CD4-positive, alpha-beta T cell (primary cell): ENCODE results near the gene PRPF31. TPM values are rescaled to one million over a fixed set of nuclear protein-coding genes. Genes with fewer than 3 reads are reported as not detected.

Source experiments
- ATAC-seq: fragments of 200-7000 bp; cut with Tn5 transposase; one replicate; pipeline ENCODE4 v1.10.0; 2022; ENCODE audit warnings: mild to moderate bottlenecking; ENCODE audit not compliant: poor library complexity
- CTCF ChIA-PET: fragments of 350-600 bp; sonication (Branson Sonifier 250); formaldehyde crosslinking; loops from one replicate; lab custom pipeline; 2021; ENCODE audit warnings: antibody characterized with exemption, inconsistent platforms; lab: Charles Lee
- POLR2A ChIA-PET: fragments of 350-600 bp; sonication (Branson Sonifier 250); formaldehyde crosslinking; loops from one replicate; lab custom pipeline; 2021; ENCODE audit warnings: antibody characterized with exemption, inconsistent platforms; lab: Charles Lee
- DNase-seq, 14 experiments: peaks; one replicate each; pipeline ENCODE4 v3.0.0-alpha.2; 2013 to 2020; ENCODE audit warnings: mixed read lengths in 2 of 14
- H3K27ac ChIP-seq, 2 donors: one replicate each; pipeline versions ENCODE4 v1.5.1 to v1.7.0; 2013; ENCODE audit warnings: low read length in 2 of 2, low read depth in 1 of 2, mild to moderate bottlenecking in 1 of 2
- H3K27me3 ChIP-seq, 2 experiments: 1 replicate in 1 of 2; 2 replicates in 1 of 2; pipeline versions ENCODE4 v1.6.1 to v1.7.0; 2013; ENCODE audit warnings: low read length in 2 of 2, control low read depth in 1 of 2, mild to moderate bottlenecking in 1 of 2, moderate library complexity in 1 of 2; ENCODE audit not compliant: insufficient read depth in 2 of 2, control insufficient read depth in 1 of 2
- H3K36me3 ChIP-seq: one replicate; pipeline ENCODE4 v1.6.1; 2013; ENCODE audit warnings: low read length, control low read depth; ENCODE audit not compliant: insufficient read depth
- H3K4me1 ChIP-seq: one replicate; pipeline ENCODE4 v1.6.1; 2013; ENCODE audit warnings: low read length, control low read depth; ENCODE audit not compliant: insufficient read depth
- H3K4me3 ChIP-seq: one replicate; pipeline ENCODE4 v1.5.1; 2013; ENCODE audit warnings: mild to moderate bottlenecking, low read length, moderate library complexity
- H3K9me3 ChIP-seq, 2 experiments: 1 replicate in 1 of 2; 2 replicates in 1 of 2; pipeline versions ENCODE4 v1.6.1 to v1.7.0; 2013; ENCODE audit warnings: low read length in 2 of 2, mild to moderate bottlenecking in 2 of 2, control low read depth in 1 of 2, moderate library complexity in 1 of 2; ENCODE audit not compliant: control insufficient read depth in 1 of 2, insufficient read depth in 1 of 2
- H3K27ac Mint-ChIP-seq: one replicate; pipeline ENCODE4 v1.8.0; 2020; ENCODE audit warnings: mixed read lengths
- H3K27me3 Mint-ChIP-seq: one replicate; pipeline ENCODE4 v1.8.0; 2021; ENCODE audit warnings: mixed read lengths
- H3K36me3 Mint-ChIP-seq: one replicate; pipeline ENCODE4 v1.8.0; 2021; ENCODE audit warnings: low read depth, mixed read lengths
- H3K4me1 Mint-ChIP-seq: one replicate; pipeline ENCODE4 v1.8.0; 2021; ENCODE audit warnings: low read depth, mixed read lengths
- H3K4me3 Mint-ChIP-seq: one replicate; pipeline ENCODE4 v1.8.0; 2020; ENCODE audit warnings: mild to moderate bottlenecking, mixed read lengths
- H3K9me3 Mint-ChIP-seq: one replicate; pipeline ENCODE4 v1.8.0; 2020; ENCODE audit warnings: mixed read lengths
- CTCF ChIP-seq: fragments of 200-600 bp; IDR thresholded peaks from one replicate; pipeline ENCODE4 v1.8.0; 2022; ENCODE audit warnings: antibody characterized with exemption, mild to moderate bottlenecking
- intact Hi-C, 2 experiments: fragments of 100-400 bp; cut with DNase I in 1 of 2; cut with micrococcal nuclease in 1 of 2; formaldehyde crosslinking; loops; one replicate each; pipeline versions ENCODE4 v1.15.1 to v1.9.0; 2023 to 2025; cut with DNase I, micrococcal nuclease
- total RNA-seq, 174 experiments: library from RNA in 2 of 174; stranded (reverse) in 2 of 174; gene quantifications; one replicate each; pipeline ENCODE4 v1.2.3 and lab custom pipeline; 2021 to 2026

Gene PRPF31
- total RNA-seq, 2 experiments from 2014 or later: 52.9 to 55.9 TPM

- peaks cover 30% of the 10 kb centered on the region for H3K4me1 Mint-ChIP-seq
- TF ChIP-seq CTCF: no peak
- Histone ChIP-seq H3K9me3 (no peaks in the 10 kb centered on the region), H3K4me1 (peaks cover 45% of the 10 kb centered on the region), H3K4me3 (no peak overlapping the region), H3K36me3 (peaks cover 92% of the 10 kb centered on the region), H3K27ac (peak overlapping the region in 1 of 2 donors; percentile 17), H3K27me3 (no peaks in the 10 kb centered on the region)
- no peaks in the 10 kb centered on the region for H3K27me3 Mint-ChIP-seq
- DNase-seq: no peak
- no peak for ATAC-seq
- H3K9me3 Mint-ChIP-seq: no peaks in the 10 kb centered on the region
- intact Hi-C loops: no loop called here
- peaks cover 88% of the 10 kb centered on the region for H3K36me3 Mint-ChIP-seq
- H3K27ac Mint-ChIP-seq: peak overlapping the region; percentile 83
- POLR2A ChIA-PET: interaction anchor here (0.7 to 1.2 kb wide), 3 partner anchors 16 to 37 kb away, joined by 3 to 4 read pairs (median 3); partner anchors contain the start of genes CNOT3, MBOAT7, PRPF31 and TFPT
- H3K4me3 Mint-ChIP-seq: no peak overlapping the region
- CTCF ChIA-PET: no interaction called here
Measured at GRCh38 chr19:54152878-54153524, 37.4 kb downstream of the PRPF31 start.

DNA sequence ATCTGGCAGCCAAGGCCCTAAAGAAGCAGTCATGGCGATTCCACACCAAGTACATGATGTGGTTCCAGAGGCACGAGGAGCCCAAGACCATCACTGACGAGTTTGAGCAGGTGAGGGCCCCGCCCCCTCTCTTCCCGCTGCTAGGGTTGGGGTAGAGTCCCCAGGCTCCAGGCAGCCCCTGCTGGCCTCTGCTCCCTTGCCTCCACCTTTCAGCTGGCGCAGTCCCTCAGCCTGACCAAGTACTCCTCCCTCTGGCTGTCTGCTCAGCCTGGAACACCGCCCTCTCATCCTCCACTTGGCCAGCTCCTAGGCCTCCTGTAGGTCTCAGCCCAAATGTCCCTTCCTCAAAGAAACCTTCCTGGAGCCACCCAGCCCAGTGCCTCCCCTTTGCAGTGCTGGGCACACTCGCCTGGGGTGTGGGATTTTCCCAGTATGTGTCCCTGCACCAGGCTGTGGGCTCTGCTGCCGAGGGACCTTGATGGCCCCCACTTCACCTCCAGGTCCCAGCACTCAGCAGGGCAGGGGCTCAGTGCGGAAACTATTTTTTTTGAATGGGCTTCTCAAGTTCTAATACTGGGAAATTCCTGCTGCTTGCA, 38.3 kb downstream of the PRPF31 start:
- Mint-ChIP-seq H3K9me3 (no peaks in the 10 kb centered on the region), H3K36me3 (peaks cover 91% of the 10 kb centered on the region), H3K27me3 (no peaks in the 10 kb centered on the region), H3K27ac (peak overlapping the region; percentile 83), H3K4me1 (peaks cover 37% of the 10 kb centered on the region), H3K4me3 (no peak overlapping the region)
- intact Hi-C loops: no loop called here
- TF ChIP-seq CTCF: no peak
- no peak for ATAC-seq
- CTCF ChIA-PET: no interaction called here
- POLR2A ChIA-PET: interaction anchor here (0.7 to 7.7 kb wide), 4 partner anchors 16 to 38 kb away, joined by 3 to 144 read pairs (median 4); partner anchors contain the start of genes CNOT3, MBOAT7, PRPF31 and TFPT
- no peak for DNase-seq
- Histone ChIP-seq H3K4me3 (no peak overlapping the region), H3K9me3 (no peaks in the 10 kb centered on the region), H3K27ac (peak overlapping the region in 1 of 2 donors; percentile 17), H3K27me3 (no peaks in the 10 kb centered on the region), H3K36me3 (peaks cover 91% of the 10 kb centered on the region), H3K4me1 (peaks cover 53% of the 10 kb centered on the region)

GRCh38 chr19:54154603-54155345, 39.2 kb downstream of the PRPF31 start:
- peaks cover 57% of the 10 kb centered on the region for H3K4me1 ChIP-seq
- H3K27me3 Mint-ChIP-seq: no peaks in the 10 kb centered on the region
- DNase-seq (peak in 10 of 14 experiments; percentile 25 to 72 (median 53)), ATAC-seq (peak; percentile 18)
- peaks cover 91% of the 10 kb centered on the region for H3K36me3 Mint-ChIP-seq
- no peak overlapping the region for H3K4me3 ChIP-seq
- intact Hi-C loops: no loop called here
- H3K4me3 Mint-ChIP-seq: peak overlapping the region; percentile 84
- peak overlapping the region in 1 of 2 donors; percentile 42 for H3K27ac ChIP-seq
- no peaks in the 10 kb centered on the region for H3K9me3 Mint-ChIP-seq
- H3K27me3 ChIP-seq: no peaks in the 10 kb centered on the region
- CTCF ChIA-PET: no interaction called here
- peak overlapping the region; percentile 83 for H3K27ac Mint-ChIP-seq
- POLR2A ChIA-PET: interaction anchor here (2.0 to 7.7 kb wide), 2 partner anchors 17 to 39 kb away, joined by 6 to 144 read pairs; partner anchors contain the start of genes CNOT3, PRPF31 and TFPT
- peaks cover 83% of the 10 kb centered on the region for H3K36me3 ChIP-seq
- peaks cover 45% of the 10 kb centered on the region for H3K4me1 Mint-ChIP-seq
- TF ChIP-seq CTCF: no peak
- H3K9me3 ChIP-seq: no peaks in the 10 kb centered on the region
